Measurements from ENCODE around the gene SORL1.

Gene SORL1

GRCh38 chr11:121559606-121560200 lies 107.6 kb downstream of the SORL1 start:
- in situ Hi-C loops (cut with MboI; ENCODE audit: low sequenced_read_pairs, unreplicated experiment), result no loop called here
- no peak for DNase-seq (ENCODE audit: low spot score)
- TF ChIP-seq, protein P1, sequence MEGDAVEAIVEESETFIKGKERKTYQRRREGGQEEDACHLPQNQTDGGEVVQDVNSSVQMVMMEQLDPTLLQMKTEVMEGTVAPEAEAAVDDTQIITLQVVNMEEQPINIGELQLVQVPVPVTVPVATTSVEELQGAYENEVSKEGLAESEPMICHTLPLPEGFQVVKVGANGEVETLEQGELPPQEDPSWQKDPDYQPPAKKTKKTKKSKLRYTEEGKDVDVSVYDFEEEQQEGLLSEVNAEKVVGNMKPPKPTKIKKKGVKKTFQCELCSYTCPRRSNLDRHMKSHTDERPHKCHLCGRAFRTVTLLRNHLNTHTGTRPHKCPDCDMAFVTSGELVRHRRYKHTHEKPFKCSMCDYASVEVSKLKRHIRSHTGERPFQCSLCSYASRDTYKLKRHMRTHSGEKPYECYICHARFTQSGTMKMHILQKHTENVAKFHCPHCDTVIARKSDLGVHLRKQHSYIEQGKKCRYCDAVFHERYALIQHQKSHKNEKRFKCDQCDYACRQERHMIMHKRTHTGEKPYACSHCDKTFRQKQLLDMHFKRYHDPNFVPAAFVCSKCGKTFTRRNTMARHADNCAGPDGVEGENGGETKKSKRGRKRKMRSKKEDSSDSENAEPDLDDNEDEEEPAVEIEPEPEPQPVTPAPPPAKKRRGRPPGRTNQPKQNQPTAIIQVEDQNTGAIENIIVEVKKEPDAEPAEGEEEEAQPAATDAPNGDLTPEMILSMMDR (IDR thresholded peaks at IDR 0.05; ENCODE audit: borderline replicate concordance, control extremely low read depth, extremely low read depth, insufficient read depth, missing control alignments), result no peak

DNA sequence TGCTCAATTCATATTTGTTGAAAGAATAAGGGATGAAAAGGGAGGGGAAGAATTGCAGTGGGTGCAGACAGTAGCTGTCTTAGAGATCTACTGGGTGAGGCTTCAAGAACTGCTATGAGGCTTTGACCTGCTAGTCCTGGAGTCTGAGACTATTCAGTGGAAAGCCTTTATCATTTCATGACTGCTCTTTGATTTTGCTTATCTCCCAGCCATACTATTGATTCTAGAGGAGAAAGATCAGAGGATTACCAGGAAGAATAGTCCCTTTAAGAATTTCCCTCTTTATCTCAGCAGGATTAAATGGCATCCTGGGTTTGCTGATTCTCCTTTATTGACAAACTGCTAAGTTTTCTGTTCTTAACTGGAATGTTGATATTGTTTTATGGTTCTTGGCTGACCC lies 108.1 kb downstream of the SORL1 start:
- no peak for DNase-seq (ENCODE audit: low spot score)
- TF ChIP-seq, protein P1 (IDR thresholded peaks at IDR 0.05; ENCODE audit: borderline replicate concordance, control extremely low read depth, extremely low read depth, insufficient read depth, missing control alignments), result no peak
- in situ Hi-C loops (cut with MboI; ENCODE audit: low sequenced_read_pairs, unreplicated experiment), result no loop called here

GRCh38 chr11:121561240-121561639 lies 109.1 kb downstream of the SORL1 start:
- TF ChIP-seq, protein P1 (IDR thresholded peaks at IDR 0.05; ENCODE audit: borderline replicate concordance, control extremely low read depth, extremely low read depth, insufficient read depth, missing control alignments), result no peak
- in situ Hi-C loops (cut with MboI; ENCODE audit: low sequenced_read_pairs, unreplicated experiment), result no loop called here
- no peak for DNase-seq (ENCODE audit: low spot score)

- TF ChIP-seq, protein P1 (IDR thresholded peaks at IDR 0.05; ENCODE audit: borderline replicate concordance, control extremely low read depth, extremely low read depth, insufficient read depth, missing control alignments), result no peak
- no peak for DNase-seq (ENCODE audit: low spot score)
- in situ Hi-C loops (cut with MboI; ENCODE audit: low sequenced_read_pairs, unreplicated experiment), result no loop called here
Measured at GRCh38 chr11:121561716-121562115, 109.6 kb downstream of the SORL1 start.

- no peak for DNase-seq (ENCODE audit: low spot score)
- TF ChIP-seq, protein P1 (IDR thresholded peaks at IDR 0.05; ENCODE audit: borderline replicate concordance, control extremely low read depth, extremely low read depth, insufficient read depth, missing control alignments), result no peak
- in situ Hi-C loops (cut with MboI; ENCODE audit: low sequenced_read_pairs, unreplicated experiment), result no loop called here
Measured at GRCh38 chr11:121563003-121563402, 110.9 kb downstream of the SORL1 start.

DNA sequence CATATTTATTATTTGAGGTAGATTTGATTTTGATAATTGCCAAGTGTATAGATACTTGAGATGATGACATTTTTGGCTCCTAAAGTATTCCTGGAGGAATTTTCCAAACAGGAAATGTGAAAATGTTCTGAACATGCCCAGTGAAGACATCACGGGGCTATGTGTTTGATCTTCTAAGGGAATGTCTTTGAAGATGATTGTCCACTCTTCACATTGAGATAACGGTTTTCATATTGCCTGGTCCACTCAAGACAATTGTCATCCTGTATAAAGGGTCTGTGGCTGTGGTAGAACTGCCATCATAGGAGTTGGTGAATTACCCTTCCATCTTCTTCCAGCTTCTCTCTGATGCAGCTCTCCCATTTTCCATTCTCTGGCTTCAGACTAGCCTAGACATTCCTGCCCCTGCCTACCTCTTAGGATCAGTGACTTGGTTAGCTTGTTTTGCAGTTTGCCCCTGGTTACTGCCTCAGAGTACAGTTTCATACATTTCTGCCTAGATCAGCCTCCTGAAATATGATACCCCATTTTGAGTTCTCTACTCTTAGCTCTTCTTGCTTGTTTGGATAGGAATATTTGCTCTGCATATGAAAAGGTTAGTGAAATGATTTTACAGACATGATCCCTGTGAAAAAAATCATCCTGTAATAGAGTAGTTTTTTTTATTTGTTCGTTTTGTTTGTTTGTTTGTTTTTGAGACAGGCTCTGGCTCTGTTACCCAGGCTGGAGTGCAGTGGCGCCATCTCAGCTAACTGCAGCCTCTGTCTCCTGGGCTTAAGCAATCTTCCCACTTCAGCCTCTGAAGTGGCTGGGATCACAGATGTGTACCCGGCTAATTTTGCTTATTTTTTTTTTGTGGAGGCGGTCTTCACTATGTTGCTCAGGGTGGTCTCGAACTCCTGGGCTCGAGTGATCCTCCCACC lies 112.0 kb downstream of the SORL1 start:
- DNase-seq (ENCODE audit: low spot score), result no peak
- TF ChIP-seq, protein P1 (IDR thresholded peaks at IDR 0.05; ENCODE audit: borderline replicate concordance, control extremely low read depth, extremely low read depth, insufficient read depth, missing control alignments), result no peak
- in situ Hi-C loops (cut with MboI; ENCODE audit: low sequenced_read_pairs, unreplicated experiment), result no loop called here
